Activated CD4-positive, alpha-beta T cell treated with anti-CD3 and anti-CD28 coated beads, Interleukin-2, amount 50 U/mL, for 1 hour (primary cell): Measurements from ENCODE around the gene PIP4K2C.
"Not testable (repeated sequence)": the region's sequence is repeated elsewhere in the genome, so short reads cannot be mapped to it uniquely, and the experiment has no call there.

Experiments
- DNase-seq: peaks from one replicate; pipeline ENCODE4 v3.0.0-alpha.2; 2020

The PIP4K2C gene

DNA sequence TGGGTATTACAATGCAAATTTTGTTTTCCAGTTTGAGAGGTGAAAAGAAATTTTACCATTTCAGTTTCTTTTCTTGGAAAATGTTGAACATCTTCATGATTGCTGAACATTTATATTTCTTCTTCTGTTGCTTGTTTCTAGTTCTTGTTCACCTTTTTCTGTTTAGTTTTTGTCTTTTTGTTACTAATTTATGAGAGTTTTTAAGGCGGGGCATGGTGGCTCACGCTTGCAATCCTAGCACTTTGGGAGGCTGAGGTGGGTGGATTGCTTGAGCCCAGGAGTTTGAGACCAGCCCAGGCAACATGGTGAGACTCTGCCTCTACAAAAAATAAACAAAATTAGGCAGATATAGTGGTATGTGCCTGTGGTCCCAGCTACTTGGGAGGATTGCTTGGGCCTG lies 30.5 kb upstream of the PIP4K2C start:
- DNase-seq = no peak

DNA sequence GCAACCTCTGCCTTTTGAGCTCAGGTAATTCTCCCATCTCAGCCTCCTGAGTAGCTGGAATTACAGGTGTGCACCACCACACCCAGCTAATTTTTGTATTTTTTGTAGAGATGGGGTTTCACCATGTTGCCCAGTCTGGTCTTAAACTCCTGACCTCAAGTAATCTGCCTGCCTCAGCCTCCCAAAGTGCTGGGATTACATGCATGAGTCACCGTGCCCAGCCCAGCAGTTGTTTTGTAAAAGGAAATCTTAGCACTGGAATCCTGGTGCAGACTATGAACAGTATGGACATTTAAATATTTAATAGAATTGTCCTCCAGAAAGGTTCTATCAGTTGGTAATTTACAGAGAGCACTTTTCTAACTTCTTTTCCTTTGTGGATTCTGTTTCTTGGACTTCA lies 29.9 kb upstream of the PIP4K2C start:
- DNase-seq = not testable (repeated sequence)

DNA sequence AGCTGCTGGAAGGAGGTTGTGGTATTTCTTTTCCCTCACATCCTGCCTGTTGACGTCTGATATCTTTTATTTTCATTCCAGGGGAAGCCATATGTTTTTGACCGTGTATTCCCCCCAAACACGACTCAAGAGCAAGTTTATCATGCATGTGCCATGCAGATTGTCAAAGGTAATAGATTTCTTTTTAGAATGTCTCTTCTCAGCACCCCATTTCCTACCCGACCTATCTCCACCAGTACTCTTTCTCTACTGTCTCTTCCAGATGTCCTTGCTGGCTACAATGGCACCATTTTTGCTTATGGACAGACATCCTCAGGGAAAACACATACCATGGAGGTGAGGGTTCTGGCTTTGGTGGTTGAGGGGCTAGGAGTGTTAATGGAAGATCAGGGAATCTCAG lies 27.6 kb upstream of the PIP4K2C start:
- no peak for DNase-seq

DNA sequence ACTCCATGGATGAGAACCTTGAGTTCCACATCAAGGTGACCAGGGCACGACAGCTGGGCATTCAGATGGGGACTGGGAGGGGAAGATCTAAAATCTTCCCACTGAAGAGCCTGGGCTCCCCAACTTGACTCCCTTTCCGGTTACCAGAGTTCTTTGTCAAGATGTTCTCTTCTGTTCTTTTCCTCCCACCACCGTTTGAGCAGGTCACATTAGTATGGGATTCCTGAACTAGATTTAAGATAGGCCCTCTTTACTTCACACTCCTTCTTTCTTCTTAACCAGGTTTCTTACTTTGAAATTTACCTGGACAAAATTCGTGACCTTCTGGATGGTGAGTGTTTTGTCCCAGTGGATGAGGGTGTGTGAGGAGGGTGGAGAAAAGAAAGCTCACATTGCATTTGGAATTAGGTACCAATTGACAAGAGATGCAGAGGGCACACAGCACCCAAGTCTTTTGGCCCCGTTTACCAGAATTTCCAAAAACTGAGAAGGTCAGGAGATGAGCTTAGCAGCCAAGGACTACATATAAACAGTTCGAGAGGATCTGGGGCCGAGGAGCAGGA lies 26.7 kb upstream of the PIP4K2C start:
- DNase-seq = no peak

DNA sequence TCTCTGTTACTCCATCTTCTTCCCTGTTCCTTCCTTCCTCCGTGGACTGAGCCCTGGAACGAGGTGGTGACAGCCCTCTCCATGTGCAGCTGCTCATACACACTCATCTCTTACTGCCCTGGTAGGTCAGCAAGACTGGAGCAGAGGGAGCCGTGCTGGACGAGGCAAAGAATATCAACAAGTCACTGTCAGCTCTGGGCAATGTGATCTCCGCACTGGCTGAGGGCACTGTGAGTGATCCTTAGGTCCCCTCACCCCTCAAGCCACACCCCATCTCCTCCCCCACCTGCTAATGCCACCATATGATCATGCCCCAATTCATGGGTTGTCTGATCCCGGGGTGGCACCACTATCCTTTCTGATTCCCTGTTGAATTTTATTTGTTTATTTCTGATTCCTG lies 22.2 kb upstream of the PIP4K2C start:
- no peak for DNase-seq

DNA sequence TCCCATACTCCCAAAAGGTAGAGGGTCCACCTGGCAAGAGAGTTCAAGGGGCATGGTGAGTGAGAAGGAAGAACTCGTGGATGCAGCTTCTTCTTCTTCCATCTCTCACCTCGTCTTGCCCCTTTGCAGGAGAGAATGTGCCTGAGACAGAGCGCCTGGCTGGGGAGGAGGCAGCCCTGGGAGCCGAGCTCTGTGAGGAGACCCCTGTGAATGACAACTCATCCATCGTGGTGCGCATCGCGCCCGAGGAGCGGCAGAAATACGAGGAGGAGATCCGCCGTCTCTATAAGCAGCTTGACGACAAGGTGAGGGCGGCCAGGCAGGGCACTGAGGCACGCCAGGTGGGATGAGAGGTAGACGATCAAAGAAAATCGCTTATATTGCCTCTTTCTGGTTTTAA lies 21.1 kb upstream of the PIP4K2C start:
- no peak for DNase-seq

DNA sequence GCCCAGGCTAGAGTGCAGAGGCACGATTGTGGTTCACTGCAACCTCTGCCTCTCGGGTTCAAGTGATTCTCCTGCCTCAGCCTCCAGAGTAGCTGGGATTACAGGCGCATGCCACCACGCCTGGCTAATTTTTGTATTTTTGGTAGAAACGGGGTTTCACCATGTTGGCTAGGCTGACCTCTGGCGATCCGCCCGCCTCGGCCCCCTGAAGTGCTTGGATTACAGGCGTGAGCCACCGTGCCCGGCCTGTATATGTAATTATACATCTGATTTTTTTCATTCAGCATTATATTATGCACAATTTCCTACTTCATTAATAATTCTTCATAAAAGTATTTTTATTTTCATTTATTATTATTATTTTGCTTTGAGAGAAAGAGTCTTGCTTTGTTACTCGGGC lies 20.6 kb upstream of the PIP4K2C start:
- not testable (repeated sequence) for DNase-seq

DNA sequence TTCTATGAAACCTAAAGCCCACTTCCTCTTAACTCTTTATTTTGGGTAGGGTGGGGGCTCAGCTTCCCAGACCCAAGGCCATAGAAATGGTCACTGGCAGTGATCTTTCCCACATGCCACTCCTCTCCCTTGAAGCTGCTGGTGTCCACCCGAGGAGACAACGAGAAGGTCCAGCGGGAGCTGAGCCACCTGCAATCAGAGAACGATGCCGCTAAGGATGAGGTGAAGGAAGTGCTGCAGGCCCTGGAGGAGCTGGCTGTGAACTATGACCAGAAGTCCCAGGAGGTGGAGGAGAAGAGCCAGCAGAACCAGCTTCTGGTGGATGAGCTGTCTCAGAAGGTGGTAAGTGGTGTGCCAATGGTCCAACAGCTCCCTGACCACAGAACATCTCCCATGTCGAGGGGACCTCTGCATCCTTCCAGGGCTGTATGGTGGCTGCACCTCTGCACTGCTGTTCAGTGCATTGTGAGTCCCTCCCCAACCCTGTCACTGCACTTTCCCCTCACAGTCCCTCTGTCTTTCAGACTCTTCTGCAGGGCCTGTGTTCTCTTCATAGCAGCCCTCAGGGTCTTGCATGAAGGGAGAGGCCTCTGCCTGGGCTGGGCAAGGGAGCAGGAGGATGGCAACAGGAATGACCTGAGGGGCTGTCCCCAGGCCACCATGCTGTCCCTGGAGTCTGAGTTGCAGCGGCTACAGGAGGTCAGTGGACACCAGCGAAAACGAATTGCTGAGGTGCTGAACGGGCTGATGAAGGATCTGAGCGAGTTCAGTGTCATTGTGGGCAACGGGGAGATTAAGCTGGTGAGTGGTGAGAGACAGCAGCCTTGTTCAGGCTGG lies 18.8 kb upstream of the PIP4K2C start:
- no peak for DNase-seq

DNA sequence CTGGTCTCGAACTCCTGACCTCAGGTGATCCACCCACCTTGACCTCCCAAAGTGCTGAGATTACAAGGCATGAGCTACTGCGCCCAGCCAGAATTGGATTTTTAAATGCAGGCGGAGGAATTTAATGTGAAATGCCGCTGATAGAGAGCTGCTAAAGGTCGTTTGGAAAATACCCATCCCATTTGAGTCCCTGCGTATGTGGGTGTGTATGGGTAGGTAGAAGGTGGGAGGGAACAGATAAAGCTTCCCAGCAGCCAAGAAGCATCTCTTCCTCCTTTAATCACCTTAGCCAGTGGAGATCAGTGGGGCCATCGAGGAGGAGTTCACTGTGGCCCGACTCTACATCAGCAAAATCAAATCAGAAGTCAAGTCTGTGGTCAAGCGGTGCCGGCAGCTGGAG lies 16.2 kb upstream of the PIP4K2C start:
- no peak for DNase-seq

DNA sequence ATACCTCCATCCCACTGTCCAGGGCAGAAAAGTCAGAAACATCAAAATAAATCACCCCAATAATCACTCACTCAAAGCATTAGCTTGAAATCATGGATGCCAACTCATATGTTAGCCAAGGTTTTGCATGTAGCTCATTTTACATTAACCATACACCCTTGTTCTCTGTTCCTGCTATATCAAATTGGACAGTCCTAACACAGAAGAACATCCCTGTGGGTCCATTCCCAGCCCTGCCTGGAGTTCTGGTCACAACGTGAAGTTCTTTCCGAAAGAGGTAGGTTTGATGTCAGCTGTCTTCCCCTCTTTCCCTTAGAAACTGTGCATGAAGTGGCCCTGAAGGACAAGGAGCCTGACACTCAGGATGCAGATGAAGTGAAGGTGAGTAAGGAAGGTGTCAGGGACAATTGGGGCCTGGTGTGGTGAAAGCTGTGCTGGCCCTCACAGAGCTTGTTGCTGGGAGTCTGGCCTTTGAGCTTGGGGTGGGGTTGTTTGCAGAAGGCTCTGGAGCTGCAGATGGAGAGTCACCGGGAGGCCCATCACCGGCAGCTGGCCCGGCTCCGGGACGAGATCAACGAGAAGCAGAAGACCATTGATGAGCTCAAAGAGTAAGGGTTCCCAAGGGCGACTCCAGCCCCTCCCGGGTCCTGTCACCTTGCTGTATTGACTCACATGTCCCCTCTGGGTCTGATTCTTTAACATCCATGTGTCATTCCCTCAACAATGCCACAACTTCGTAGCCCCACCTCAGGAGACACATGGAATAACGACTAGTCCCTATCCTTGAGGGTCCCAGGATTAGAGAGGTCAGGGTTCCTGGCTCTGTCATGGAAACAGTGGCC lies 15.0 kb upstream of the PIP4K2C start:
- DNase-seq = no peak

DNA sequence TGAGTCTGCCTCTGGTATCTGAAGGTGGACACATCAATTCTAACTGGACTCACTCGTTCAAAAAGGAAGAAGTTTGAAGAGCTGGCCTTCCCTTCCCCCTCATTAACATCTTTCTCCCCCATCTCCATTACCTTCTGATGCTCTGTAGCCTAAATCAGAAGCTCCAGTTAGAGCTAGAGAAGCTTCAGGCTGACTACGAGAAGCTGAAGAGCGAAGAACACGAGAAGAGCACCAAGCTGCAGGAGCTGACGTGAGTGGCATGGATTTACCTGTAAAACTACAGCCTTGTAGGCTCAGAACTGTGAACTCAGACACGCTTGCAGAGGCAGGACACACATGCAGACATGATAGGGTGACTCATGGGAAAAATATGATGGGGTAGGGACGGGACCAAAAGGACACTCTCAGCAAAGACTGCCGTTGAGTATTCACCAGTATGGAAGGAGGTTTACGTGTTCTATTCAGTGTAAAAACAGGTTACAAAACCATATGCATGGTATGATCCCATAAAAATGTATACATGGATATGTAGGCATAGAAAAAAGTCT lies 14.3 kb upstream of the PIP4K2C start:
- DNase-seq = no peak

DNA sequence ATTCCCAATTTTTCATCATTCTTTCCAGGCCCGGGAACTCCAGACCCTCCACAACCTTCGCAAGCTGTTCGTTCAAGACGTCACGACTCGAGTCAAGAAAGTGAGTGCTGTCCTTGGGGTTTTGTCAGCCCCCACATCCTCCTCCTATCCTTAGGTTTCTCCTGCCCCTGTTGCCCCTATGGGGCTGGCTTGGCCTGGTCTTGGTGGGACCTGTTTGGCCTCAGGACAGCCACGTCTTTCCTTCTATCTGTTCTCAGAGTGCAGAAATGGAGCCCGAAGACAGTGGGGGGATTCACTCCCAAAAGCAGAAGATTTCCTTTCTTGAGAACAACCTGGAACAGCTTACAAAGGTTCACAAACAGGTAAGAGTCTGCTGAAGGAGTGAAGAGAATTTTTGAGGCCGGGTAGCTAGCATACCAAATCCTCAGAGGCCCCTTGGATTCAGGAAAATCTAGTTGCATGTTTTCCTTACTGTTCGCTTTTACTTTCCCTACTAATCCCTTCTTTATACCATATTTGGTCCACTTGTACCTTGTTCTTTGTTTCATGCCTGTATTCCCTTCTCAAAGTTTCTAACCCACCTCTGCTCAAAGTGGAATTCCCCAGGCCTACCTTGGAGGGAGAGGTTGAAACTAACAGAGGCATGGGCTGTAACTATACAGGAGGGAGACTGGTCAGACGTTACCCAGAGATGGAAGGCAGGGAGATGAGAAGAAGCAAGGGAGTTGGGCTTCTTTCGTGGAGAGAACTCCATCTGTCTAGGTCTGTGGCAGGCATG lies 12.8 kb upstream of the PIP4K2C start:
- DNase-seq = no peak

DNA sequence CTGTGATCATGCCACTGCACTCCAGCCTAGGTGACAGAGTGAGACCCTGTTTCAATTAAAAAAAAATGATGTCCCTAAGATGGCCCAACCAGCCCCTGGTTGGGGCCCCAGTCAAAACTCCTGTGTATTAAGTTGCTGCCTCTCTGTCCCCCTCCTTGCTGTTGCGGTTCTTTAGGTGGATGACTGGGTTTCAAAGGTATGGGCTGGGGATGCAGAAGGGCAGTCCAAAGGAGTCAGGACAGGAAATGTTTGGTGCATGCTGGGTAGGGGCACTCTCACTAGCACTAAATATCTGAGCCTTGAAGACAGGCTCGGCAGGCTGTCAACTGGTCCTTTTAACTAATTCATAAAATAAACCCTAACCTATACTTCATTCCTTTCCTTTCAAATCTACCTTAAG lies 12.0 kb upstream of the PIP4K2C start:
- DNase-seq = no peak

DNA sequence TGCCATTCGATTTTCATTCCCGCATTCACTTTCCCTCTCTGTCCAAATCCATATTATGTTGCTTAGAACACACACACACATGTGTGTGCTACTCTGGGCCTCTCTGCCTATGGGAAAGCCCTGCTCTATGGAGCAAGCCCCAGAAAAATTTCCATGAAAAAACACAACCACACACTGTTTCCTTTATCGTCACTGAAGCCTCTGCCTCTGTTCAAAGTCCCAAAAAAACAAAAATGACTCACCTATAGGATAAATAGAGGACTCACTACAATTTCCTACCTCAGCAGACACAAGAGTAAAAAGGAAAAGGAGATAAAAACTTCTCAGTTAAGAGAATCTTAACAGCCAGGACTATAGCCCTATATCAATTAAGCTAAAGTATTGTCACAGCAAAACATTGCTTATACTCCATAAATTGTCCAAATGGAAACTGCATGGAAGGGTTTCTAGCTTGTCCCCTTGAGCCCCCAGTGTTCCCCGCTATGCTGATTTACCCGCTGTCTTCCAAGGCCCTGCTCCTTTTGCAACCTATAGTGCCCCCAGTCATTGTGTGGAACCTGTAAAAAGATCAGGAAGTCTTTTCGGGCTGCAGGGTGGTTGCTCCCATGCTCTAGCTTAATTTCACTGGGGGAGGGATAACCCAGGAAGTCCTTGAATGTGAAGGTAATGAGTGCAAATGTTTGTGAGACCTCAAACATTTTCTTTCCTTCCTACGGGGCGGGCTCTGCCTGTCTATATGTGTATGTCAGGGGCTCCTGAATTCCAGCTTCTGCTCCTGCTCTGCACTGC lies 11.1 kb upstream of the PIP4K2C start:
- DNase-seq = no peak

DNA sequence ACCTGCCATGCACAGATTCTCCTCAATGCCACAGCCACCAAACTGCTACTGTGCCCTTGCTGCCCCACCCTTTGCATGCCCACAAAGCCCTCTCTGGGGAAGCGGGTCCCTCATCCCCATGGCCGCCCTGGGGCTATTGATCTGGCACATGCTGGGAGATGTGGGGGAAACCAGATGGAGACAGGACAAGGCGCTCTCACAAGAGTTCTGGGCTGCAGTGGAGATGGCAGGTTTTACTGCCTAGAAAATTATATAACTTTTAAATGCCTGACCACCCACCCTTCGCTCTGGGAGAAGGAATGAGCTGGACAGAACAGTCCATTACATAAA lies 10.6 kb upstream of the PIP4K2C start:
- no peak for DNase-seq

DNA sequence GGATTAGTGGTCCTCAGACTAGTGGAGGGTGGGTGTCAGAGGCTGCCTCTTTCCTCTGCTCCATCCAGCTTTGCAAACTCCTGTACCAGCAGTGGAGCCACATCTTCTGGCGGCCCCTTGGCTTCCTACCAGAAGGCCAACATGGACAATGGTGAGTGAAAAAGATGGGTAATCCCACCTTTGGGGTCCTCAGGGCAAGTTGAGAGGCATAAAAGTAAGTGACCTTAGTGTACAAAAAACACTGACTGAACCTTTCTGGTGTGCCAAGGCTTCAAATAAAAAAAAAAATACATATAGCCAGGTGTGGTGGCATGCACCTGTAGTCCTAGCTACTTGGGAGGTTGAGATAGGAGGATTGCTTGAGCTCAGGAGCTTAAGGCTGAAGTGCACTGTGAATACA lies 9.2 kb upstream of the PIP4K2C start:
- DNase-seq = no peak

DNA sequence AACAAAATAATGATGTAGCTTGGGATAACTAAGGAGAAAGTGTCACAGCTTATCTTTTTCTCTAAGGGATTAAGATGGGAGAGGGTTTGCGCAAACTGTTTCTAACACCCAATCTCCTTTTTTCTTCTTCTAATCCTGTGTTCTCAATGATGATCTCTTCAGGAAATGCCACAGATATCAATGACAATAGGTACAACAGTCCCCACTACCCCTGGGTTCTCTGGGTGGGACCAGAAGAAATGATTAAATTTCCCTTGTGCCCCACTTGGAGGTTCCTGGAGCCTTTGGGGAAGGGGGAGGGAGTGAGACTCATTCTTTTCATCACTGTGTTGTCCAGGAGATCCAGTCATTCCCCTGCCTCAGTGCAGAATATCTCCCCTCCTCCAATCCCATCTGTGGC lies 8.6 kb upstream of the PIP4K2C start:
- DNase-seq = no peak

DNA sequence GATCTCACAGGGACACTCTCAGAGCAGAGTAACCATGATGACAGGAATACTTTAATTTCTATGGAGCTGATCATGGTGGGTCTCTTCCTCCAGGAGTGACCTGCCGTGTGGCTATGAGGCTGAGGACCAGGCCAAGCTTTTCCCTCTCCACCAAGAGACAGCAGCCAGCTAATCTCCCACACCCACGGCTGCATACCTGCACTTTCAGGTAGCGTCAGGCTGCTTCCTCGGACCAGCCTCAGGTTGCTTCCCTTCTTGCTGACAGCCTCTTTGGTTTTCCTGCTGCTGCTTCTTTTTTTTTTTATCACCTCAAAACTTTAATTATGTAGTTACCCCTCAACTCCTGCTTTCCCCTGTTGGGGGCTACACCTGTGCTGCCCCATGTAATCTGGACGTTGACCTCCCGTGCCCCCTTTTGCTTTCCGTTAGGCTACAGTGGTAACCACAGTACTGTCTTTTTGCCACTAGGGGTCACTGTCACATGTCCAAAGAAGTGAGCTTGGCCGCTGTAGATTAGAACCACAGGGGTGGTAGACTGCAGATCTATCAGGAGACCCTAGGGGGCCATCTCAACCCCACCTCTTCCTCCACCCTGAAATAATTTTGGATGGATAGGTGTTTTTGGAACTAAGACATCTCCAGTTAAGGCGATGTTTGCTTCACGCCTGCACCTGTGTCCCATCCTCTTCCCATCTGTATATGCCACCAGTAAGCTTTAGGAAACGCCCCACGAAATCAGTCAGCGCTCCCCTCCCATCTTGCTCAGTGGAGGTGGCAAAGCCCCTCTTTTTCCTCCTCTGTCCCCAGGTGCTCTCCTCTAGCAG lies 7.8 kb upstream of the PIP4K2C start:
- DNase-seq = peak; percentile 50

DNA sequence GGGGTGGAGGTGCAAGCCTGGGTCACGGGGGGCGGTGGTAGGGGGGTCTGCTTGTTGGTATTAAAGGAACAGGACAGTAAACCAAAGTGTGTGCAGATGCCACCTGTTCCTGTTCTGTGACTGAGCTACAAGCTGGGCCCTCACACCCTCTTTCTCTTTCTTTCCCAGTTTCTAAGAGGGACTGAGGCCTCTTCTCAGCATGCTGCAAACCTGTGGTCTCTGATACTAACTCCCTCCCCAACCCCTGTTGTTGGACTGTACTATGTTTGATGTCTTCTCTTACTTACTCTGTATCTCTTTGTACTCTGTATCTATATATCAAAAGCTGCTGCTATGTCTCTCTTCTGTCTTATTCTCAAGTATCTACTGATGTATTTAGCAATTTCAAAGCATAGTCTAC lies 6.9 kb upstream of the PIP4K2C start:
- DNase-seq = no peak

DNA sequence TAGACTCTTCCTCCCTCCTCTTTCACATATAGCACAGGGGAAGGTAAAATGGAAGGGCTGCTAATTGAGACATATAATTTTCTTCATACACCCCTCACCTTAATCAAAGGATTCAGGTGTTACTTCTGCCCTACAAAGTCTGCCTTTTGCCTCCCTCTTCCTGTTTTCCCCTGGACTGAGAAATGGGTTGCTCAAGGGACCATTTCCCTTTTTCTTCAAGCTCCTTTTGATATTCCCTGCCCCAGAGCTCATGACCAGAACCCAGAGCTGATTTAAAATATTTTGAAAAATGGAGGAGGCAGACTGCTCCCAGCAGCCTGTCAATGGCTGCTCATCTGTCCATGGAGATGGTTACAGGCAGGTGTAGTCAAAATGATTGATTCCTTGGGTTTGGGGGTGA lies 6.3 kb upstream of the PIP4K2C start:
- DNase-seq = no peak

DNA sequence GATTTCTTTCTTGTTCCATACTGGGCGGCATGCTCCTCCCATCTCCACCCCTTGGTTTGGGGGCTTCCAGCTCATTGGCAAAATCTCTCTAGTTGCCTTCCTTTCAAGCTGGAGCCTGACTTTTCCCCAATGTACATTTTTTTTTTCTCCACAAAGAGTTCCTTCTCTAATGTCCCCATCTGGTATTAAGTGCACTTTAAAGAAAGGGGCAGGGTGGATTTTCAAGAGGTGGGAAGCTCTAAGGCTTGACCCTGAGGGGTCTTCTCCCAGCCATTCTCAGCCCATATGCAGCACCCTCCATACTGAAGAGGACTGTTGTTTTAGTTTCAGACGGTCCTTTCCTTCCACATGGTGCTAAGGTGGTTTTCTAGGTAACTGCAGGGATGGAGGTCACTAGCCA lies 5.8 kb upstream of the PIP4K2C start:
- DNase-seq = no peak
